ENCODE data around the gene TAS2R40.

DNA sequence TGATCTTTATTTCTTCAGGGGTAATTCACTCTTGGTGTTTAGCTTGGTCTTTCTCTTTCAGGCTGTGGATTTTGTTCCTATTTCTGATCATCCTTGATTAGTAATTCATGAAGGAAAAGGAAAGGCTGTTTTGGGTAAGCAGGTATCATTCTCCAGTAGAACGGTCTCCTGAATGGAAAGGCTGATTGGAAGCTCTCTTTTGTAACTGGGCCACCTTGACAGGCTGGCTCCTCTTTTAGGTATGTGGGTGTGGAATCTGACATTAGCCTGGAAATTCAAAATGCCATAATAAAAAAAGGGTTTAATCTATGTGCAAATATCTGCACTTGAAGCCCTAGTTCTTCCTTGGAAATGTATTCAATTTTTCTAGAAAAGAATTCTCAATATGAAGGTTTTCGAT is 19.7 kb upstream of the TAS2R40 start:
- TF ChIP-seq CTCF (IDR thresholded peaks at IDR 0.05) = no peak
- no peak for TF ChIP-seq POLR2AphosphoS5 (IDR thresholded peaks at IDR 0.05)
- TF ChIP-seq POLR2A (IDR thresholded peaks at IDR 0.05) = no peak

Data from stomach (tissue), 4 donors.